HFF-Myc (cell line): ENCODE results near the gene COX17.

Source experiments
- DNase-seq: peaks from one replicate; pipeline ENCODE4 v3.0.0-alpha.2; 2011; ENCODE audit warnings: low read depth; ENCODE audit errors: extremely low read depth
- H3K4me3 ChIP-seq: replicated peaks from 2 replicates; pipeline ENCODE4 v1.5.1; 2011; ENCODE audit warnings: low read depth, mild to moderate bottlenecking, control low read depth, low read length
- TF ChIP-seq, protein P1 (sequence below): IDR thresholded peaks from 2 replicates; pipeline ENCODE4 v1.5.1; 2012; ENCODE audit warnings: mild to moderate bottlenecking, low read depth, low read length, control low read depth; ENCODE audit errors: missing control alignments

Gene COX17

GRCh38 chr3:119626196-119626595 is 51.0 kb downstream of the COX17 start:
- H3K4me3 ChIP-seq = no peak overlapping the region
- DNase-seq = no peak
- TF ChIP-seq, protein P1, sequence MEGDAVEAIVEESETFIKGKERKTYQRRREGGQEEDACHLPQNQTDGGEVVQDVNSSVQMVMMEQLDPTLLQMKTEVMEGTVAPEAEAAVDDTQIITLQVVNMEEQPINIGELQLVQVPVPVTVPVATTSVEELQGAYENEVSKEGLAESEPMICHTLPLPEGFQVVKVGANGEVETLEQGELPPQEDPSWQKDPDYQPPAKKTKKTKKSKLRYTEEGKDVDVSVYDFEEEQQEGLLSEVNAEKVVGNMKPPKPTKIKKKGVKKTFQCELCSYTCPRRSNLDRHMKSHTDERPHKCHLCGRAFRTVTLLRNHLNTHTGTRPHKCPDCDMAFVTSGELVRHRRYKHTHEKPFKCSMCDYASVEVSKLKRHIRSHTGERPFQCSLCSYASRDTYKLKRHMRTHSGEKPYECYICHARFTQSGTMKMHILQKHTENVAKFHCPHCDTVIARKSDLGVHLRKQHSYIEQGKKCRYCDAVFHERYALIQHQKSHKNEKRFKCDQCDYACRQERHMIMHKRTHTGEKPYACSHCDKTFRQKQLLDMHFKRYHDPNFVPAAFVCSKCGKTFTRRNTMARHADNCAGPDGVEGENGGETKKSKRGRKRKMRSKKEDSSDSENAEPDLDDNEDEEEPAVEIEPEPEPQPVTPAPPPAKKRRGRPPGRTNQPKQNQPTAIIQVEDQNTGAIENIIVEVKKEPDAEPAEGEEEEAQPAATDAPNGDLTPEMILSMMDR = no peak

- TF ChIP-seq, protein P1 = no peak
- H3K4me3 ChIP-seq = no peak overlapping the region
Measured at GRCh38 chr3:119625451-119626153, 51.6 kb downstream of the COX17 start.

GRCh38 chr3:119624002-119624720 is 53.0 kb downstream of the COX17 start:
- no peak overlapping the region for H3K4me3 ChIP-seq
- no peak for DNase-seq
- TF ChIP-seq, protein P1 = no peak

More at GRCh38 chr3:119625451-119626153, 51.6 kb downstream of the COX17 start:
- DNase-seq = no peak

DNA sequence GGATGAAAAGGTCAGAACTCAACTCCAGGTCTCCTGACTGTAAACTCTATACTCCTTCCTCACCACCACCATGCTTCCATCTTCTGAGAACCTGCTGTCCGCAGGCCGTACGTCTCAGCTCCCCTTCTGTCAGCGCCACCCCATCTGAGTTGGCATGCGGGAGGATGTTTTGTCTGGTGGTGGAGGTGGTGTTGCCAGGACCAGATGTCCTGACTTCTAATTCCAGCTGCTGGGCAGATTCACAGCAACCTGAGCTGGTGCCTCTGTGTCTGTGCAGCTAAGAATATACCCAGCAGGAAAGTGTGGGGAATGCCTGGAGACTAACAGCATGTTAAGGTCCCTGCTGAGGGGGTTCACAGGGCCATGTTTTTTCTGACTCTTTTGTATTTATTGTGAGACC is 56.3 kb downstream of the COX17 start:
- no peak for DNase-seq
- no peak overlapping the region for H3K4me3 ChIP-seq
- TF ChIP-seq, protein P1 = no peak
